Neuronal stem cell (in vitro differentiated cells): ENCODE data around the gene RNU6-9.
"Not testable (repeated sequence)": the region's sequence is repeated elsewhere in the genome, so short reads cannot be mapped to it uniquely, and the experiment has no call there.

Source experiments
- DNase-seq: peaks from one replicate; pipeline ENCODE4 v3.0.0-alpha.2; 2013; ENCODE audit warnings: low spot score
- H2AFZ ChIP-seq: one replicate; pipeline ENCODE4 v1.6.1; 2013; ENCODE audit warnings: mild to moderate bottlenecking, low read length, inconsistent platforms
- H2AK5ac ChIP-seq: 2 replicates; pipeline ENCODE4 v1.6.1; 2013; ENCODE audit warnings: low read depth, mild to moderate bottlenecking, inconsistent platforms, low read length, moderate library complexity, mixed read lengths
- H2BK120ac ChIP-seq: 2 replicates; pipeline ENCODE4 v1.6.1; 2013; ENCODE audit warnings: low read depth, mild to moderate bottlenecking, inconsistent platforms, low read length, moderate library complexity, mixed read lengths
- H2BK12ac ChIP-seq: one replicate; pipeline ENCODE4 v1.6.1; 2013; ENCODE audit warnings: low read length, inconsistent platforms
- H2BK15ac ChIP-seq: 2 replicates; pipeline ENCODE4 v1.6.1; 2013; ENCODE audit warnings: mild to moderate bottlenecking, low read length, inconsistent platforms, mixed read lengths
- H2BK5ac ChIP-seq: one replicate; pipeline ENCODE4 v1.6.1; 2013; ENCODE audit warnings: inconsistent platforms, mild to moderate bottlenecking, low read length, moderate library complexity
- H3K14ac ChIP-seq: one replicate; pipeline ENCODE4 v1.6.1; 2013; ENCODE audit warnings: low read length, inconsistent platforms
- H3K18ac ChIP-seq: 2 replicates; pipeline ENCODE4 v1.6.1; 2013; ENCODE audit warnings: low read length, inconsistent platforms
- H3K23ac ChIP-seq: 2 replicates; pipeline ENCODE4 v1.6.1; 2013; ENCODE audit warnings: low read depth, mild to moderate bottlenecking, mixed read lengths, low read length, inconsistent platforms; ENCODE audit not compliant: poor library complexity
- H3K27ac ChIP-seq: replicated peaks from 3 replicates; pipeline ENCODE4 v1.5.1; 2013; ENCODE audit warnings: low read length, inconsistent platforms
- H3K27me3 ChIP-seq, 3 experiments: 2 replicates each; pipeline ENCODE4 v1.6.1; 2013; ENCODE audit warnings: low read length in 3 of 3, mild to moderate bottlenecking in 2 of 3, inconsistent platforms in 1 of 3, low read depth in 1 of 3, mixed read lengths in 1 of 3, moderate library complexity in 1 of 3; ENCODE audit not compliant: control insufficient read depth in 3 of 3, insufficient read depth in 3 of 3
- H3K36me3 ChIP-seq, 2 donors: replicated peaks in 1 of 2; 2 replicates each; pipeline ENCODE4 v1.6.1; 2013; ENCODE audit warnings: low read length in 2 of 2; ENCODE audit not compliant: control insufficient read depth in 2 of 2, insufficient read depth in 2 of 2
- H3K4ac ChIP-seq: 2 replicates; pipeline ENCODE4 v1.6.1; 2013; ENCODE audit warnings: inconsistent platforms, mild to moderate bottlenecking, low read length, moderate library complexity
- H3K4me1 ChIP-seq, 2 donors: 1 replicate in 1 of 2; 2 replicates in 1 of 2; pipeline ENCODE4 v1.6.1; 2013; ENCODE audit warnings: low read length in 2 of 2, low read depth in 1 of 2; ENCODE audit not compliant: control insufficient read depth in 2 of 2, insufficient read depth in 1 of 2
- H3K4me2 ChIP-seq: one replicate; pipeline ENCODE4 v1.6.1; 2013; ENCODE audit warnings: mild to moderate bottlenecking, low read length, inconsistent platforms; ENCODE audit not compliant: insufficient read depth, poor library complexity, severe bottlenecking
- H3K4me3 ChIP-seq, 2 donors: 2 replicates each; pipeline ENCODE4 v1.5.1; 2013; ENCODE audit warnings: low read length in 2 of 2, mild to moderate bottlenecking in 2 of 2, inconsistent platforms in 1 of 2, moderate library complexity in 1 of 2
- H3K79me1 ChIP-seq: one replicate; pipeline ENCODE4 v1.6.1; 2013; ENCODE audit warnings: low read depth, mild to moderate bottlenecking, inconsistent platforms, low read length, moderate library complexity
- H3K9ac ChIP-seq: one replicate; pipeline ENCODE4 v1.6.1; 2013; ENCODE audit warnings: mild to moderate bottlenecking, low read depth, low read length, inconsistent platforms; ENCODE audit not compliant: poor library complexity
- H3K9me3 ChIP-seq, 2 donors: replicated peaks in 1 of 2; 2 replicates each; pipeline versions ENCODE3 to v1.6.1; 2013; ENCODE audit warnings: low read length in 2 of 2, mild to moderate bottlenecking in 2 of 2, inconsistent platforms in 1 of 2, low read depth in 1 of 2, mixed read lengths in 1 of 2, moderate library complexity in 1 of 2; ENCODE audit not compliant: control insufficient read depth in 2 of 2, insufficient read depth in 1 of 2
- H4K8ac ChIP-seq: one replicate; pipeline ENCODE4 v1.6.1; 2013; ENCODE audit warnings: low read depth, mild to moderate bottlenecking, inconsistent platforms, low read length, moderate library complexity
- H4K91ac ChIP-seq: one replicate; pipeline ENCODE4 v1.6.1; 2013; ENCODE audit warnings: low read length, low read depth, mild to moderate bottlenecking, inconsistent platforms; ENCODE audit not compliant: poor library complexity
- WGBS, 2 donors: extraction: QIAGEN DNeasy Blood & Tissue Kit; methylation state at CpG; one replicate each; pipeline ENCODE4 v1.1.7; 2013; ENCODE audit warnings: missing lambda C conversion rate in 2 of 2, mixed read lengths in 1 of 2; ENCODE audit not compliant: insufficient read length in 2 of 2, insufficient replicate concordance in 1 of 2; ENCODE audit errors: extremely low coverage in 2 of 2; 5-methylcytosine and 5-hydroxymethylcytosine counted together

Gene RNU6-9

GRCh38 chr19:891421-892200 is 1.7 kb upstream of the RNU6-9 start:
- H3K14ac ChIP-seq, H3K9me3 ChIP-seq, H4K91ac ChIP-seq, H3K27ac ChIP-seq, H3K23ac ChIP-seq, H3K18ac ChIP-seq, H3K4ac ChIP-seq, H3K4me1 ChIP-seq, H2BK15ac ChIP-seq, H2BK12ac ChIP-seq, DNase-seq, H4K8ac ChIP-seq, H2BK120ac ChIP-seq, H2AFZ ChIP-seq, H3K27me3 ChIP-seq: not testable (repeated sequence)
- peaks cover 12% of the 10 kb centered on the region for H3K79me1 ChIP-seq
- H3K4me3 ChIP-seq, result peak overlapping the region in 1 of 2 donors; percentile 96
- H3K4me2 ChIP-seq, result peak overlapping the region; percentile 83
- H2AK5ac ChIP-seq, result peak overlapping the region; percentile 100
- peaks cover 20 to 47% of the 10 kb centered on the region in 2 donors for H3K36me3 ChIP-seq
- peak overlapping the region; percentile 70 for H3K9ac ChIP-seq
- peak overlapping the region; percentile 97 for H2BK5ac ChIP-seq
- no CpG with 5 or more reads among the region's 50 CpGs for WGBS, 2 donors

- peaks cover 12% of the 10 kb centered on the region for H3K79me1 ChIP-seq
- no peak overlapping the region for H3K14ac ChIP-seq
- peak overlapping the region; percentile 9 for H3K9ac ChIP-seq
- H3K4ac ChIP-seq, result no peak overlapping the region
- H2BK12ac ChIP-seq, result no peak overlapping the region
- H2AK5ac ChIP-seq, result peak overlapping the region; percentile 100
- no peak overlapping the region for H4K8ac ChIP-seq
- peak overlapping the region; percentile 100 for H2AFZ ChIP-seq
- no peaks in the 10 kb centered on the region for H3K27me3 ChIP-seq
- peak overlapping the region; percentile 38 for H3K18ac ChIP-seq
- H3K36me3 ChIP-seq, result peaks cover 18 to 47% of the 10 kb centered on the region in 2 donors
- no peak overlapping the region for H4K91ac ChIP-seq
- DNase-seq, result no peak
- H3K23ac ChIP-seq, result no peak overlapping the region
- no peak overlapping the region for H2BK15ac ChIP-seq
- H3K4me3 ChIP-seq, result peak overlapping the region; percentile 96 to 100
- H3K27ac ChIP-seq, result no peak overlapping the region
- H3K4me1 ChIP-seq, result no peaks in the 10 kb centered on the region
- whole genome bisulfite sequencing, 2 donors, result no CpG with 5 or more reads among the region's 27 CpGs
- H3K9me3 ChIP-seq, result peaks cover 0 to 2% of the 10 kb centered on the region in 2 donors
- H2BK5ac ChIP-seq, result peak overlapping the region; percentile 97
- peak overlapping the region; percentile 83 for H3K4me2 ChIP-seq
- H2BK120ac ChIP-seq, result peak overlapping the region; percentile 81
These were observed 916 bp upstream of the RNU6-9 start for GRCh38 chr19:892243-892893.

- no peak for DNase-seq
- H2AK5ac ChIP-seq, result no peak overlapping the region
- H3K14ac ChIP-seq, result no peak overlapping the region
- H2BK15ac ChIP-seq, result no peak overlapping the region
- no peak overlapping the region for H3K4me3 ChIP-seq
- no peaks in the 10 kb centered on the region for H3K27me3 ChIP-seq
- H2AFZ ChIP-seq, result no peak overlapping the region
- H3K79me1 ChIP-seq, result peaks cover 9% of the 10 kb centered on the region
- H2BK12ac ChIP-seq, result no peak overlapping the region
- H3K4ac ChIP-seq, result no peak overlapping the region
- H3K9ac ChIP-seq, result peak overlapping the region; percentile 12
- H3K4me1 ChIP-seq, result peaks cover 0 to 7% of the 10 kb centered on the region in 2 donors
- H4K8ac ChIP-seq, result no peak overlapping the region
- H3K4me2 ChIP-seq, result no peak overlapping the region
- no CpG with 5 or more reads among the region's 10 CpGs for WGBS, 2 donors
- no peak overlapping the region for H4K91ac ChIP-seq
- H2BK5ac ChIP-seq, result no peak overlapping the region
- no peak overlapping the region for H2BK120ac ChIP-seq
- H3K27ac ChIP-seq, result no peak overlapping the region
- H3K36me3 ChIP-seq, result peaks cover 2 to 39% of the 10 kb centered on the region in 2 donors
- H3K9me3 ChIP-seq, result no peaks in the 10 kb centered on the region
- no peak overlapping the region for H3K23ac ChIP-seq
- H3K18ac ChIP-seq, result no peak overlapping the region
These were observed 3.1 kb downstream of the RNU6-9 start for GRCh38 chr19:896434-896833.

- H3K27ac ChIP-seq, result no peak overlapping the region
- no CpG with 5 or more reads among the region's 11 CpGs for WGBS, 2 donors
- H3K14ac ChIP-seq, result no peak overlapping the region
- DNase-seq, result no peak
- H3K9me3 ChIP-seq, result no peaks in the 10 kb centered on the region
- H3K4me1 ChIP-seq, result peaks cover 0 to 7% of the 10 kb centered on the region in 2 donors
- H3K79me1 ChIP-seq, result peaks cover 6% of the 10 kb centered on the region
- no peak overlapping the region for H3K4me2 ChIP-seq
- H3K18ac ChIP-seq, result no peak overlapping the region
- H2BK120ac ChIP-seq, result no peak overlapping the region
- no peak overlapping the region for H3K4ac ChIP-seq
- no peak overlapping the region for H2BK12ac ChIP-seq
- no peak overlapping the region for H2AFZ ChIP-seq
- H2AK5ac ChIP-seq, result no peak overlapping the region
- H4K8ac ChIP-seq, result no peak overlapping the region
- no peak overlapping the region for H3K4me3 ChIP-seq
- H3K9ac ChIP-seq, result no peak overlapping the region
- no peak overlapping the region for H2BK5ac ChIP-seq
- no peak overlapping the region for H3K23ac ChIP-seq
- H4K91ac ChIP-seq, result no peak overlapping the region
- no peak overlapping the region for H2BK15ac ChIP-seq
- H3K36me3 ChIP-seq, result peaks cover 3 to 44% of the 10 kb centered on the region in 2 donors
- H3K27me3 ChIP-seq, result no peaks in the 10 kb centered on the region
These were observed 3.7 kb downstream of the RNU6-9 start for GRCh38 chr19:896999-897398.
